GM19239 (cell line): Measurements from ENCODE around the gene TEDC2.
"Not testable (repeated sequence)": the region's sequence is repeated elsewhere in the genome, so short reads cannot be mapped to it uniquely, and the experiment has no call there.

ENCODE experiments used
- DNase-seq: peaks from one replicate; pipeline ENCODE4 v3.0.0; 2011; ENCODE audit warnings: low spot score; ENCODE audit not compliant: insufficient read length
- FAIRE-seq: peaks from 2 replicates; lab custom pipeline; 2011; peaks lifted over from hg19 to GRCh38; lab: Jason Lieb, UNC

TEDC2 gene

GRCh38 chr16:2437032-2437790, 22.7 kb upstream of the TEDC2 start:
- FAIRE-seq (no peak), DNase-seq (no peak)

GRCh38 chr16:2438121-2438520, 21.8 kb upstream of the TEDC2 start:
- no peak for DNase-seq
- no peak for FAIRE-seq

DNA sequence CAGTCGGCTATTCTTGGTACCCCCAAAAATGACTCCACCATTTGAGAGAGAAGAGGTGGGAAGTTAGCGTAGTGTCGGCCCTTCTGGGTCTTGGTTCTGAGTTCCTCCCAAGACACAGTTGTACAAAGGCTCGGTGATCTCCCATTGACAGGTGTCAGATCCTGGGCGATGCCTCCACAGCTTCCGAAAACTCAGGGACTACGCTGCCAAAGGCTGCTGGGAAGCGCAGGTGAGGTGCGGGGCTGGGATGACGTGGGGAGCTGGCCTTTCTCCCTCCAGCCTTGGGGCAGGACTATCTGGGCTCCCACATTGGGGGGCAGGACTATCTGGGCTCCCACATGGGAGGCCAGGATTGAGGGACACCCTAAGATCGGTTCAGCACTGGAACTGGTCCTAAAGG, 20.3 kb upstream of the TEDC2 start:
- FAIRE-seq (no peak), DNase-seq (no peak)

GRCh38 chr16:2441143-2441804, 18.6 kb upstream of the TEDC2 start:
- FAIRE-seq, DNase-seq: not testable (repeated sequence)

GRCh38 chr16:2443555-2443954, 16.4 kb upstream of the TEDC2 start:
- no peak for FAIRE-seq
- DNase-seq, result no peak

GRCh38 chr16:2447920-2448583, 11.9 kb upstream of the TEDC2 start:
- no peak for FAIRE-seq
- no peak for DNase-seq

GRCh38 chr16:2449118-2449517, 10.8 kb upstream of the TEDC2 start:
- no peak for FAIRE-seq
- DNase-seq, result no peak

GRCh38 chr16:2450535-2450934, 9.4 kb upstream of the TEDC2 start:
- DNase-seq (no peak), FAIRE-seq (no peak)

DNA sequence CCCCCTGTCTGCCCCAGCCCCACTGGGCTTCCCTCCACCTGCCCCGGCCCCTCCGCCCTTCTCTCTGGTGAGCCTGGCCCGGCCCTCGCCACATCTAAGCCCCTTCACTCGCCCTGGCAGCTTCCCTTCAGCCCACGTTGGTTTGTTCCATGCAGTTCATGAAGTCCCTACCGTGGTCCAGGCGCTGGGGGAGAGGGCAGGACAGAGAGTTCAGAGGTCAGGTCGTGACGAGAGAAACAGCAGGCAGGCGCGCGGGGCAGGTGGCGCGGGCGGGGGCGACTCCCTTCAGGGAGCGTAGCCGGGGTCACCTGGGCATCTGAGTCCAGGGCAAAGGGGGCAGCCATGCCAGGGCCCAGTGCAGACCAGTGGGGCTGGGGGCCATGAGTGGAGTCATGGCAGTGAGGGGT, 8.9 kb upstream of the TEDC2 start:
- DNase-seq (no peak), FAIRE-seq (no peak)

GRCh38 chr16:2451851-2452320, 8.0 kb upstream of the TEDC2 start:
- FAIRE-seq (no peak), DNase-seq (no peak)

- DNase-seq, result no peak
- no peak for FAIRE-seq
These were observed 7.3 kb upstream of the TEDC2 start for GRCh38 chr16:2452650-2453049.

DNA sequence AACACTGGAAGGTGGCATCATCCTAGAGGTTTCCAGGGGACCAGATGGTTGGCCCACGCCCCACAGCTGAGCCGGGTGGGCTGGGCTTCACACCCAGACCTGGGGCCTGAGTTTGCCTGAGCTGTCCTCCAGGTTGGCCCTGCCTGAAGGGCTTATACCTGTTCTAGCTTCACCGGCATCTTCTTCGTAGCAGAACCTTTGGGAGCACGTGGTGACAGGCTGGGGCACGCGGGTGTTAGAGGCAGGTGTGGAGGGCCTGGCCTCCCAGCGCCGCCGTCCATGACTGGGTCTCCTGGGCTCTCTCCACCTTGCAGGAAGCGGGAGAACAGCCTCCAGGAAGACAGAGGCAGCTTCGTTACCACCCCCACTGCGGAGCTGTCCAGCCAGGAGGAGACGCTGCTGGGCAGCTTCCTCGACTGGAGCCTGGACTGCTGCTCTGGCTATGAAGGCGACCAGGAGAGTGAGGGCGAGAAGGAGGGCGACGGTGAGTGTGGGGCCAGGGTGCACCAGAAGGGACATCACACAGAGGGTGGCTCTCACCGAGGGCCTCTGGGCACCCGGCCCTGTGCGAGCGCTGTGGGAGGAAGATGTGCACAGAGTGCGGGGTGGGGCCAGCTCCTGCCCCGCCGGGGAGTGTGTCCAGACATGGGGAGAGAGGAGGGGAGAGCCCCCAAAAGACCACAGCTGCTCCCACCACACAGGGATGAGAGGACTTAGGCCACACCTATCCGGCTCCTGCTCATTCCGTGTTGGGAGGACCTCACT, 4.6 kb upstream of the TEDC2 start:
- DNase-seq, result no peak
- FAIRE-seq, result no peak

DNA sequence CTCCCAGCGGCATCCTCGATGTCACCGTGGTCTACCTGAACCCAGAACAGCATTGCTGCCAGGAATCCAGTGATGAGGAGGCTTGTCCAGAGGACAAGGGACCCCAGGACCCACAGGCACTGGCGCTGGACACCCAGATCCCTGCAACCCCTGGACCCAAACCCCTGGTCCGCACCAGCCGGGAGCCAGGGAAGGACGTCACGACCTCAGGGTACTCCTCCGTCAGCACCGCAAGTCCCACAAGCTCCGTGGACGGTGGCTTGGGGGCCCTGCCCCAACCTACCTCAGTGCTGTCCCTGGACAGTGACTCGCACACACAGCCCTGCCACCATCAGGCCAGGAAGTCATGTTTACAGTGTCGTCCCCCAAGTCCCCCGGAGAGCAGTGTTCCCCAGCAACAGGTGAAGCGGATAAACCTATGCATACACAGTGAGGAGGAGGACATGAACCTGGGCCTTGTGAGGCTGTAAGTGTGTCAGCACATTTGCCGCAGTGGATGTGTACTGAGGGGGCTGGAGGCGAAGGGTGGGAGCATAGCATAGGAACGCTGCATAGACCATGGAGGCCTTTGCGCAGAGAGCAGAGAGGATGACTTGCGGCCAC, 3.3 kb upstream of the TEDC2 start:
- DNase-seq, result no peak
- FAIRE-seq, result no peak

GRCh38 chr16:2457267-2457666, 2.6 kb upstream of the TEDC2 start:
- no peak for DNase-seq
- FAIRE-seq, result no peak

GRCh38 chr16:2457946-2458345, 2.0 kb upstream of the TEDC2 start:
- DNase-seq, result no peak

DNA sequence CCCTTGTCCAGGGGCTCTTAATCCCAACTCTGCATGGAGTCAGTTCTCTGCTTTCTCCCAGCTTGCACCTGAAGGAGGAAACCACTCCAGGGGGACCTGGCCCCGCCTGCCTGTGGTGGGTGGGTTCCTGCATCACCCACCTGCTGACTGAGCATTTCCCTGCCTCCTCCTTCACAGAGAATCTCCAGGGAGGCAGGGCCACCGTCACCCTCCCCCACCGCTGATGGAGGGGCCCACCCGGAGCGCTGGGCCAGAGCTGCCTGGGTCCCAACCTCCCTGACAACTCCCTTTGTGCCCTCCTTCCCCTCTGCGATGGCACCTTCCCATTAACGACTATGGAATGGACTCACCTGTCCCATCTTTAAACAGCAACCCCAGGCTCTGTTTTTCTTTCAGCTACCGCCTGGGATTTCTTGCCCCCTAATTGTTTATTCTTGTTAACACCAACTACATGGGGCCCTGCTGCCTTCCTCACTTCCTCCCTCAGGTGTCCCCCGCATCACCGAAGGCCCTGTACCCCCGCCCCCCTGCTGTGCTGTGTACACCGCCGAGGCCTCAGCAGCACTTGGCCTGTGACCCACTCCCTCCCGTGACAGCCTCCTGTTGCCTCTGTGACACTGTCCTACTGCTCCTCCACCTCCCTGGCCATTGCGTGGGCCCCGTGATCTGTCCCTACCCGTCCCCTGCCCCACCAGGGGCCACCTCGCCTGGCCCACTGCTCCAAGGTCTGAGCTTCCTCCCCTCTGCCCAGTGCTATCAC, 842 bp upstream of the TEDC2 start:
- peak; percentile 11 for FAIRE-seq
- DNase-seq, result no peak

More at GRCh38 chr16:2457946-2458345, 2.0 kb upstream of the TEDC2 start:
- FAIRE-seq, result no peak

- DNase-seq (no peak), FAIRE-seq (no peak)
These were observed 443 bp downstream of the TEDC2 start for GRCh38 chr16:2460391-2460713.

DNA sequence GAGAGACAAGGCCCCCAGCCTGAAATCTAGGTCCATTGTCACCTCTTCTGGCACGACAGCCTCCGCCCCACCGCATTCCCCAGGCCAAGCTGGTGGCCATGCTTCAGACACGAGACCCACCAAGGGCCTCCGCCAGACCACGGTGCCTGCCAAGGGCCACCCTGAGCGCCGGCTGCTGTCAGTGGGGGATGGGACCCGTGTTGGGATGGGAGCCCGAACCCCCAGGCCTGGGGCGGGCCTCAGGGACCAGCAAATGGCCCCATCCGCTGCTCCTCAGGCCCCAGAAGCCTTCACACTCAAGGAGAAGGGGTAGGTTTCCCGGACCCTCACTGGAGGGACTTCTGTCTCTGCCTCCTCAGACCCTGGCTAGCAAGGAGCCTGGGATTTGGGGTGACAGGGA, 1.0 kb downstream of the TEDC2 start:
- FAIRE-seq, result no peak
- DNase-seq, result no peak

GRCh38 chr16:2462031-2462866, 2.3 kb downstream of the TEDC2 start:
- DNase-seq (no peak), FAIRE-seq (no peak)
